ENCODE results near the gene ZMYND19. TPM values are rescaled to one million over a fixed set of nuclear protein-coding genes. Genes with fewer than 3 reads are reported as not detected.

Gene ZMYND19
- total RNA-seq, 2 donors from 2014 or later = 47.8 to 51.0 TPM

- H3K36me3 Mint-ChIP-seq (ENCODE audit: low read depth) = peaks cover 14% of the 10 kb centered on the region
These were observed 24.5 kb upstream of the ZMYND19 start for GRCh38 chr9:137614631-137615386.

GRCh38 chr9:137613738-137614523, 23.6 kb upstream of the ZMYND19 start:
- H3K27ac Mint-ChIP-seq = no peak overlapping the region
- no peaks in the 10 kb centered on the region for H3K27me3 Mint-ChIP-seq (ENCODE audit: insufficient read depth)
- Histone ChIP-seq H3K36me3 (ENCODE audit: control insufficient read depth, insufficient read depth, low read length) (peaks cover 25% of the 10 kb centered on the region), H3K9ac (ENCODE audit: extremely low read depth, low read length, poor library complexity, severe bottlenecking) (no peak overlapping the region), H3K4me3 (ENCODE audit: low read length) (no peak overlapping the region), H3K27ac (ENCODE audit: low read depth, low read length) (no peak overlapping the region), H3K4me1 (ENCODE audit: control insufficient read depth, insufficient read depth, low read length) (no peaks in the 10 kb centered on the region), H3K27me3 (ENCODE audit: control insufficient read depth, insufficient read depth, low read length, poor library complexity, severe bottlenecking) (no peaks in the 10 kb centered on the region), H3K9me3 (ENCODE audit: control insufficient read depth, low read length) (no peaks in the 10 kb centered on the region)
- no peak for DNase-seq
- TF ChIP-seq CTCF (conservative IDR thresholded peaks at IDR 0.05) = no peak
- H3K4me1 Mint-ChIP-seq = peaks cover 15% of the 10 kb centered on the region
- H3K36me3 Mint-ChIP-seq (ENCODE audit: low read depth) = peaks cover 14% of the 10 kb centered on the region
- 95 to 96% methylated on average over 17 to 27 of the region's 27 CpGs for WGBS, 2 experiments (ENCODE audit: insufficient coverage in 1 of 2, insufficient read length in 1 of 2)
- H3K9me3 Mint-ChIP-seq = no peaks in the 10 kb centered on the region
- no peak overlapping the region for H3K4me3 Mint-ChIP-seq

More at GRCh38 chr9:137614631-137615386, 24.5 kb upstream of the ZMYND19 start:
- no peak for DNase-seq
- Mint-ChIP-seq H3K4me3 (no peak overlapping the region), H3K4me1 (peaks cover 17% of the 10 kb centered on the region), H3K27ac (peak overlapping the region; percentile 26), H3K27me3 (ENCODE audit: insufficient read depth) (no peaks in the 10 kb centered on the region), H3K9me3 (no peaks in the 10 kb centered on the region)
- Histone ChIP-seq H3K9me3 (ENCODE audit: control insufficient read depth, low read length) (no peaks in the 10 kb centered on the region), H3K27ac (ENCODE audit: low read depth, low read length) (no peak overlapping the region), H3K4me3 (ENCODE audit: low read length) (no peak overlapping the region), H3K4me1 (ENCODE audit: control insufficient read depth, insufficient read depth, low read length) (no peaks in the 10 kb centered on the region), H3K27me3 (ENCODE audit: control insufficient read depth, insufficient read depth, low read length, poor library complexity, severe bottlenecking) (no peaks in the 10 kb centered on the region), H3K36me3 (ENCODE audit: control insufficient read depth, insufficient read depth, low read length) (peaks cover 25% of the 10 kb centered on the region), H3K9ac (ENCODE audit: extremely low read depth, low read length, poor library complexity, severe bottlenecking) (no peak overlapping the region)
- peak; percentile 55 for TF ChIP-seq CTCF (conservative IDR thresholded peaks at IDR 0.05)
- WGBS, 2 experiments (ENCODE audit: insufficient coverage in 1 of 2, insufficient read length in 1 of 2) = 93 to 96% methylated on average over 7 to 25 of the region's 25 CpGs

DNA sequence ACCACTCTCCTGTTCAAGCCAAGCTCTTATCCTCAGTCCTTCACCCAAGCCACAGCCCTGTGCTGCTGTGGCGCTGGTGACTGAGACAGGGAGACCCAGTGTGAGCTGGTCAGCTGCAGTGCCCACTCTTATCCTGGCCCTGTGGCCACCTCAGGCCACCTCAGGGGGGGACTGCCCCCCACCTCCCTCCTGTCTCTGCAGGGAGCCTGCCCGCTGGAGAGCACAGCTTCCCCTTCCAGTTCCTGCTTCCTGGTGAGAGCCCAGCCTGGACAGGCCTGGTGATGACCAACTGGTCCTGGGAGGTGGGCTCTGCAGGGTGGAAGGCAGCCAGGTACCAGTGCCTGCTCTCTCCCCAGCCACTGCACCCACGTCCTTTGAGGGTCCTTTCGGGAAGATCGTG, 22.9 kb upstream of the ZMYND19 start:
- Mint-ChIP-seq H3K9me3 (no peaks in the 10 kb centered on the region), H3K27ac (peak overlapping the region; percentile 70), H3K27me3 (ENCODE audit: insufficient read depth) (no peaks in the 10 kb centered on the region), H3K4me3 (no peak overlapping the region), H3K36me3 (ENCODE audit: low read depth) (peaks cover 14% of the 10 kb centered on the region), H3K4me1 (peaks cover 15% of the 10 kb centered on the region)
- H3K9ac ChIP-seq (ENCODE audit: extremely low read depth, low read length, poor library complexity, severe bottlenecking) = no peak overlapping the region
- H3K4me3 ChIP-seq (ENCODE audit: low read length) = no peak overlapping the region
- H3K27me3 ChIP-seq (ENCODE audit: control insufficient read depth, insufficient read depth, low read length, poor library complexity, severe bottlenecking) = no peaks in the 10 kb centered on the region
- 95 to 100% methylated on average over 3 to 5 of the region's 5 CpGs for WGBS, 2 experiments (ENCODE audit: insufficient coverage in 1 of 2, insufficient read length in 1 of 2)
- peak overlapping the region; percentile 17 for H3K27ac ChIP-seq (ENCODE audit: low read depth, low read length)
- H3K9me3 ChIP-seq (ENCODE audit: control insufficient read depth, low read length) = no peaks in the 10 kb centered on the region
- no peak for TF ChIP-seq CTCF (conservative IDR thresholded peaks at IDR 0.05)
- peaks cover 25% of the 10 kb centered on the region for H3K36me3 ChIP-seq (ENCODE audit: control insufficient read depth, insufficient read depth, low read length)
- no peaks in the 10 kb centered on the region for H3K4me1 ChIP-seq (ENCODE audit: control insufficient read depth, insufficient read depth, low read length)
- DNase-seq = peak; percentile 43

Data from endodermal cell (in vitro differentiated cells).